Heart left ventricle (tissue), 13 donors: ENCODE data around the gene NAA20.

Experiments used
- CTCF ChIP-seq, 12 donors: fragments of 200-600 bp; sonication (generic) in 4 of 12; IDR thresholded peaks; one replicate each; pipeline versions ENCODE4 v1.5.0 to v1.8.0; 2018 to 2022; ENCODE audit warnings: antibody characterized with exemption in 12 of 12, mild to moderate bottlenecking in 5 of 12
- POLR2A ChIP-seq, 2 donors: fragments of 450-650 bp; IDR thresholded peaks; one replicate each; pipeline ENCODE4 v1.6.1; 2017; ENCODE audit warnings: antibody characterized with exemption in 2 of 2, mild to moderate bottlenecking in 2 of 2, moderate library complexity in 2 of 2
- donor health status: ischemic (EF 13 %, LVEDD 7.1; RV severe dilation, severe dysfunction).
- donor health status: DM: no; HTN: yes; CAD: no.
- donor health status: DM: no; HTN: no; CAD: no.
- donor health status: ischemic (EF 25% LVEDD 6.9; RV normal size, moderate dysfunction).
- donor health status: ischemic (EF 25% LVEDD 5.7; RV mildly dilated, moderate dysfunction).
- donor health status: ischemic (EF 35%, LVEDD 5.7; RV mildly dilated, moderate dysfunction).
- donor health status: nonischemic (EF 11% LVEDD 7.7; RV severe dilation, severe dysfunction).
- donor health status: DM: yes; HTN: yes; CAD: no.
- donor health status: PGD.
- donor health status: ischemic (EF 29% LVEDD 5.4; RV normal size, mild dysfunction).
- donor health status: nonischemic (EF 23%, LVEDD 6.1; RV moderate dilation, normal function).

GRCh38 chr20:20019123-20019522 is 2.0 kb downstream of the NAA20 start:
- TF ChIP-seq CTCF (IDR thresholded peaks at IDR 0.05) = no peak
- TF ChIP-seq POLR2A (IDR thresholded peaks at IDR 0.05) = no peak
